Right lobe of liver (tissue), 4 donors: ENCODE results near the gene COL4A4.

ENCODE experiments used
- CTCF ChIP-seq, 4 donors: fragments of 200-600 bp in 3 of 4; fragments of 450-650 bp in 1 of 4; IDR thresholded peaks; one replicate each; pipeline versions ENCODE4 v1.5.1 to v1.8.0; 2016 to 2022; ENCODE audit warnings: antibody characterized with exemption in 4 of 4, mild to moderate bottlenecking in 2 of 4
- POLR2A ChIP-seq: fragments of 450-650 bp; IDR thresholded peaks from one replicate; pipeline ENCODE4 v1.6.1; 2017; ENCODE audit warnings: antibody characterized with exemption, mild to moderate bottlenecking
- donor health status: DM: no; HTN: no; CAD: no.
- donor health status: DM: no; HTN: no; CAD: no.
- donor health status: DM: no; HTN: yes; CAD: no.

- TF ChIP-seq CTCF (IDR thresholded peaks at IDR 0.05) (no peak), POLR2A (no peak)
Observed at GRCh38 chr2:227117852-227118251, 46.2 kb downstream of the COL4A4 start.
